H1 (cell line): ENCODE measurements around the gene ATP8B3.

Experiments used
- CREB1 ChIP-seq: IDR thresholded peaks from 2 replicates; pipeline ENCODE4 v1.6.1; 2012; ENCODE audit warnings: inconsistent platforms
- CTCF ChIP-seq, 3 experiments: IDR thresholded peaks; 1 replicate in 2 of 3; 2 replicates in 1 of 3; pipeline versions ENCODE4 v1.5.1 to v1.6.1; 2011; ENCODE audit warnings: low read length in 3 of 3, mild to moderate bottlenecking in 3 of 3, inconsistent platforms in 2 of 3, low read depth in 1 of 3, moderate library complexity in 1 of 3; ENCODE audit not compliant: insufficient read depth in 1 of 3; ENCODE audit errors: control extremely low read depth in 1 of 3
- HDAC2 ChIP-seq, 2 experiments: fragments of 300-600 bp in 1 of 2; sonication (generic) in 1 of 2; IDR thresholded peaks; 2 replicates each; pipeline ENCODE4 v1.6.1; 2011 to 2012; ENCODE audit warnings: low read depth in 2 of 2, low read length in 2 of 2, mild to moderate bottlenecking in 2 of 2, moderate library complexity in 2 of 2, borderline replicate concordance in 1 of 2, inconsistent platforms in 1 of 2
- JUND ChIP-seq: IDR thresholded peaks from 2 replicates; pipeline ENCODE4 v1.6.1; 2011; ENCODE audit warnings: mild to moderate bottlenecking, improper control_type of control experiment, low read length
- MAX ChIP-seq: IDR thresholded peaks from 2 replicates; pipeline ENCODE4 v1.6.1; 2012; ENCODE audit warnings: inconsistent platforms
- NANOG ChIP-seq: IDR thresholded peaks from 2 replicates; pipeline ENCODE4 v1.6.1; 2011; ENCODE audit warnings: low read length, low read depth, mild to moderate bottlenecking, inconsistent platforms; ENCODE audit not compliant: insufficient read depth, poor library complexity, severe bottlenecking
- POLR2A ChIP-seq, 2 experiments: IDR thresholded peaks; 1 replicate in 1 of 2; 2 replicates in 1 of 2; pipeline ENCODE4 v1.6.1; 2011; ENCODE audit warnings: low read depth in 2 of 2, low read length in 2 of 2, mild to moderate bottlenecking in 2 of 2; ENCODE audit errors: control extremely low read depth in 1 of 2
- POLR2AphosphoS5 ChIP-seq: IDR thresholded peaks from 2 replicates; pipeline ENCODE4 v1.6.1; 2011; ENCODE audit warnings: low read depth, low read length
- SIN3A ChIP-seq, 2 experiments: IDR thresholded peaks in 1 of 2; conservative IDR thresholded peaks in 1 of 2; 2 replicates each; pipeline ENCODE4 v1.6.1; 2011 to 2012; ENCODE audit warnings: low read length in 2 of 2, improper control_type of control experiment in 1 of 2, low read depth in 1 of 2, mild to moderate bottlenecking in 1 of 2
- TAF1 ChIP-seq: IDR thresholded peaks from 2 replicates; pipeline ENCODE4 v1.6.1; 2011; ENCODE audit warnings: mild to moderate bottlenecking, low read depth, low read length

GRCh38 chr19:1770866-1771576 lies 41.1 kb downstream of the ATP8B3 start:
- no peak for TF ChIP-seq POLR2AphosphoS5
- TF ChIP-seq CREB1 = no peak
- 0 out of 4 replicates have a peak, but pooled peaks of 1 of the 2 experiments have one; percentile 43 for TF ChIP-seq HDAC2 (IDR thresholded peaks at IDR 0.05; ENCODE audit: borderline replicate concordance in 1 of 2, low read depth in 2 of 2, low read length in 2 of 2)
- no peak for TF ChIP-seq CTCF (IDR thresholded peaks at IDR 0.05; ENCODE audit: control extremely low read depth in 1 of 3, insufficient read depth in 1 of 3, low read depth in 1 of 3, low read length in 3 of 3)
- no peak for TF ChIP-seq MAX
- TF ChIP-seq JUND = no peak
- no peak for TF ChIP-seq SIN3A (conservative IDR thresholded peaks at IDR 0.05 in 1 of 2, IDR thresholded peaks at IDR 0.05 in 1 of 2; ENCODE audit: low read depth in 1 of 2, low read length in 2 of 2)
- TF ChIP-seq NANOG = no peak
- no peak for TF ChIP-seq POLR2A (IDR thresholded peaks at IDR 0.05; ENCODE audit: control extremely low read depth in 1 of 2, low read depth in 2 of 2, low read length in 2 of 2)
- TF ChIP-seq TAF1 = no peak
